GM18505 (cell line): Measurements from ENCODE around the gene GRID2.

Experiments
- ATAC-seq: cut with Tn5 transposase; IDR thresholded peaks from one replicate; pipeline ENCODE4 v1.9.1; 2021; ENCODE audit not compliant: unreplicated experiment
- POLR2A ChIP-seq: IDR thresholded peaks from 4 replicates; pipeline ENCODE4 v1.6.1; 2011; ENCODE audit warnings: borderline replicate concordance; ENCODE audit not compliant: insufficient read depth, insufficient read length; ENCODE audit errors: extremely low read depth

Gene GRID2

DNA sequence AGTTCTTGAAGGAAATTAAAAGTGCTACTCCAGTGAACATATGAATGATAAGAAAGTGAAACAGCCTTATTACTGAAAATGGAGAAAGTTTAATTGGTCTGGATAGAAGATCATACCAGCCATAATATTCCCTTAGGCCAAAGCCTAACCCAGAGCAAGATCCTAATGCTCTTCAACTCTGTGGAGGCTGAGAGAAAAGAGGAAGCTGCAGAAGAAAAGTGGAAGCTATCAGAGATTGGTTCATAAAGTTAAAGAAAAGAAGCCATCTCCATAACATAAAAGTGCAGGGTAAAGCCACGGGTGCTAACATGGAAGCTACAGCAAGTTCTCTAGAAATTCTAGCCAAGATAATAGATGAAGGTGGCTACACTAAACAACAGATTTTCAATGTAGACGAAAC, 1439.3 kb downstream of the GRID2 start:
- no peak for TF ChIP-seq POLR2A
- no peak for ATAC-seq

- ATAC-seq = no peak
- TF ChIP-seq POLR2A = no peak
These were observed 1439.9 kb downstream of the GRID2 start for GRCh38 chr4:93743635-93744034.

DNA sequence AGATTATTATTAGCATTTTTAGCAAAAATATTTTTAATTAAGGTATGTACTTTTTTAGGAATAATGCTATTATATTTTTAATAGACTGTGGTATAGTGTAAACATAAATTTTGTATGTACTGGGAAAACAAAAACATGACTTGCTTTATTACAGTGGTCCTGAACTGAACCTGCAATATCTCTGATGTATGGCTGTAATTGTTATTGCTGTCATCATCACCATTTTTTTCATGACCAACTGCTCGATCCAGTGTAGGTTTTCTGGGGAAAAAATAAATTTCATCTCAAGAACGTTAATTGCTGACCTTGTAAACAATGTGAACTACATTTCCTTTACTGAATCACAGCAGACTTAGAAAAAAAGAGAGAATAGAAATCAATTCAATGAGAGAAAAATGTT, 1441.2 kb downstream of the GRID2 start:
- no peak for TF ChIP-seq POLR2A
- no peak for ATAC-seq

- no peak for ATAC-seq
These were observed 1442.3 kb downstream of the GRID2 start for GRCh38 chr4:93746031-93746430.

GRCh38 chr4:93747220-93747619, 1443.5 kb downstream of the GRID2 start:
- no peak for ATAC-seq
- no peak for TF ChIP-seq POLR2A

More at GRCh38 chr4:93746031-93746430, 1442.3 kb downstream of the GRID2 start:
- TF ChIP-seq POLR2A = no peak

DNA sequence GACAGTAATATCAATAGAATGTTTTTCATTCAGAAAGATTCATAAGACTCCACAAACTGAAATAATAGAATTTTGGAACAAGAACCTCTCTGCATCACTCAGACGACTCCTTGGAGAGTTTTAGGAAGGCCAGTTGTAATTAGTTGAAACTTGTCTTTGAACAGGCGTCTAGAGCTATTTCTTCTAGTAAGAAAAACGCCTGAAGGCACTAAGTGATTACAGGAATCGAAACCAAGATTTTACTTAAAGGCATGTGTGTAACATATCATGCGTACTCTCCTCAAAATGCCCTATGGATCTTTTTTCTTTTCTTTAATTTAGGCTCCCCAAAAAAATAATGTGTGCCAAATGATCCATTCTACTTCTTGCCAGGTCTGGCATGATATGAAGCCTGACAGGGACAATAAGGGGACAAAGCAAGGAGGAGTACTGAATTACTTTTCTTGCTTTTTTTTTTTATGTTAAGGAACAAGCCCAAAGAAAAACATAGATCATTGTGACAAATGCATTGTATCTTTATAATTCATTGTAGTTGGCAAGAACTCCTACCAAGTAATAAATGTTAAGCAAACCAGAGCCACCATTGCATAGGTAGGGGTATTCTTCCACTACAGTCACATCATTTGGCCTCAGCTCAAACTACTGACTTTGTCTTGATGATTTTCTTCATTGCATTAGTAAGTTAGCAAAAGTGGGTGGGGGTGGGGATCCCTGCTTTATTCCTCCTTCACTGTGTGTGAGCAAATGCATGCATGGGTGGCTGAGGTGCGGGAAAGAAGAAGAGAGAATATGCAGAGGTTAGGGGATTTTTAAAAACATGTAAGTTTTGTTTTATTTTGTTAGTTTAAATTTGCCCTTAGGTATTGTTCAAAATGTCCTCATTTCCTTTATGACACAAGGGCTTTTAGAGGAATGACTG, 1444.9 kb downstream of the GRID2 start:
- TF ChIP-seq POLR2A = no peak
- peak; percentile 40 for ATAC-seq

DNA sequence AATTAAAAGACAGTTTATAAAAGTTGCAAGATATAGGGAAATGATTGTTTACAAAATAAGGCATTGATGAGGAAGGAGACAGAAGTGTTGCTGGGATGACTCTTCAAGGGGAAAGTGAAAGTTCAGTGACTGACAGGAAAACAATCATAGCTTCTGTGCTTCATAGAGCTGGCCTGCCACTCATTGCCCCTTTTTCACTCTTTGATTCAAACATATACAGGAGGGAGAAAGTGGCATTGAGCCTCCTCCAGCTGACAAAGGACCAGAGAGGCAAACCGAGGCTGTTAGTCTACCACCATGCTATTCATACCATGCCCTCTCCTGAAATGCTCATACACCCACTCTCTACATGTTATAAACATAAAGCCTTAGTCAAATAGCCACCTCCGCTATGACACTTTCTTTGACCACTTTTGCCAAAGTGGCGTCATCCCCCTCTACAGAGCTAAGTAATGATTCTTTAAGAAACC, 1445.6 kb downstream of the GRID2 start:
- TF ChIP-seq POLR2A = no peak
- peak; percentile 91 for ATAC-seq

DNA sequence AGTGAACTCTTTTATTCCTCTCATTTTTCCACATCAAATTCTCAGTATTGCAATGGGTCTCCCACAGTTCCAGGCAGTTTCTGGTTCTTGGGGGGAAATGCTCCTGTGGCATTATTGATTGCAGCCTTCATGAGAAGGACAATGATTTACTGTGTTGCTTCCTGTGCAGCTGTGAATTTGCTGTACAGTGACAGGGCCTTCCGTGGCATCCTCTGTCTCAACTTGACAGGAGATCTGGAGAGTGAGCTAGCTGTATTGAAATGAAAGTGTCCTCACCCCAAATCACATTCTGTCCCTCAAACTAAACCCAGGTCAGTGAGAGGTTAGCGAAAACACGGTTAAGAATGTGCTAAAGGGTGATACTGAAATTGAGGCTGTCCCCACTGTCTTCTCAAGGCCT, 1447.6 kb downstream of the GRID2 start:
- ATAC-seq = peak; percentile 33
- no peak for TF ChIP-seq POLR2A

DNA sequence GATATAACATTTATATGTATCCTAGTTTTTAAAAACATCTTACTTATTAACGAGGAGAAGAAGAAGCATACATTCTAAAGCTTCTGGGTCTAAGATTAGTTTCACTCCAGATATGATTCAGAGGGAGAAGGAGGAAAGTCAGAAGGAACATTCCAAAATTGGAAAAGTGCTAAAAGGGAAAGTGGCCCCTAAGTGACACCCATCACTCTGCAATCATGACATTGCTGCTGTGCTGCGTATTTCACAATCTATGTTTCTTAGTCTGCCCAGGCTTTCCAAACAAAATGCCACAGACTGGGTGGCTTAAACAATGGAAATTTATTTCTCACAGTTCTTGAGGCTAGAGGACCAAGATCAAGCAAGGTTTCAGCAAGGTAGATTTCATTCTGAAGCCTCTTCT, 1452.3 kb downstream of the GRID2 start:
- no peak for TF ChIP-seq POLR2A
- ATAC-seq = no peak

DNA sequence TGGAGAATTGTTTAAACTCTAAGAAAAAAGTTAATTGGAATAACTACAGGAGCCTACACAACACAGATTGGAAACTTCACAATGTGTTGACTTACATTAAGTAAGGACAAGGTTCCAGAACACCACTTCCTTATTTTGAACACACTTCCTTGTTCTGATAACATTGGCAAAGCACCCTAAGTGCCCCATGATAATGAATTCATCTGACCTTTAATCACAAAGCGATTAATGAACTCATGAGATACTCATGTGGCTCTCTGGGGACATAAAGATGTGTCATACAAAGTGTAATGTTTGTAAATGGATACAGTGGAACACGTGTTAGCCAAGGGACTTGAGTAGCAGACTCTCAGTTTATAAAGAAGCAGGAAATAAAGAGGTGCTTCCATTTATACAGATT, 1455.7 kb downstream of the GRID2 start:
- no peak for ATAC-seq
- TF ChIP-seq POLR2A = no peak

- ATAC-seq = no peak
- no peak for TF ChIP-seq POLR2A
These were observed 1456.5 kb downstream of the GRID2 start for GRCh38 chr4:93760284-93760683.

GRCh38 chr4:93761286-93761685, 1457.5 kb downstream of the GRID2 start:
- ATAC-seq = no peak
- TF ChIP-seq POLR2A = no peak

DNA sequence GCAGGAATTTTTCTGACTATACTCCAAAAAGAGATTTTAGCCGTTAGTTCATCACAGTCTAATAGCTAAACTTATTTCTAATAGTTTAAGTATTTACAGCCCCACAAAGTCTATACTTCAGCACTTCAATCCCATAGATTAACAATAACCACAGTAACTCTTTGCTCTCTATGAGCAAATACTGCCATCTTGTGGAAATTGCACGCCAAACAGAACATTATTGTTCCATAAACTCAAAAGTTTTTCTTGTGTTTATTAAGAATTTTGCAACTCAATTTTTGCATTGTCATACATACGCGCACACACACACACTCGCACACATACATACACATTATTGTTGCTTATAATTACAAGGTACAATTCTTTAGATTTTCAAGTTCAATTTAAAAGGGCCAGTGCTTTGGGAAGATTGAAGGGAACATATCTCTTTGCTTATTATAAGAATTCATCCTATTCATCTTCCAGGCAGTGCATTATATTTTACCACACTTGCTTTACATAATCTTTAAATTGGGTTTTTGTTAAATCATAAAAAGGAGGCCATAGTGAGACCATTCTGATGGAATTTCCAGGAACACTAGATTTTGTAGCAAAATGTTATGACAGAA, 1461.0 kb downstream of the GRID2 start:
- peak; percentile 78 for ATAC-seq
- TF ChIP-seq POLR2A = no peak

- TF ChIP-seq POLR2A = no peak
- no peak for ATAC-seq
These were observed 1464.2 kb downstream of the GRID2 start for GRCh38 chr4:93767917-93768316.
